ENCODE results near the gene LGR6. TPM values are rescaled to one million over a fixed set of nuclear protein-coding genes. Genes with fewer than 3 reads are reported as not detected.
A peak's percentile ranks its signal among the peaks of the same experiment; 100 is the strongest.
"Not testable (repeated sequence)": the region's sequence is repeated elsewhere in the genome, so short reads cannot be mapped to it uniquely, and the experiment has no call there.

LGR6 gene
- total RNA-seq, 1 donor from 2014 or later = not detected

DNA sequence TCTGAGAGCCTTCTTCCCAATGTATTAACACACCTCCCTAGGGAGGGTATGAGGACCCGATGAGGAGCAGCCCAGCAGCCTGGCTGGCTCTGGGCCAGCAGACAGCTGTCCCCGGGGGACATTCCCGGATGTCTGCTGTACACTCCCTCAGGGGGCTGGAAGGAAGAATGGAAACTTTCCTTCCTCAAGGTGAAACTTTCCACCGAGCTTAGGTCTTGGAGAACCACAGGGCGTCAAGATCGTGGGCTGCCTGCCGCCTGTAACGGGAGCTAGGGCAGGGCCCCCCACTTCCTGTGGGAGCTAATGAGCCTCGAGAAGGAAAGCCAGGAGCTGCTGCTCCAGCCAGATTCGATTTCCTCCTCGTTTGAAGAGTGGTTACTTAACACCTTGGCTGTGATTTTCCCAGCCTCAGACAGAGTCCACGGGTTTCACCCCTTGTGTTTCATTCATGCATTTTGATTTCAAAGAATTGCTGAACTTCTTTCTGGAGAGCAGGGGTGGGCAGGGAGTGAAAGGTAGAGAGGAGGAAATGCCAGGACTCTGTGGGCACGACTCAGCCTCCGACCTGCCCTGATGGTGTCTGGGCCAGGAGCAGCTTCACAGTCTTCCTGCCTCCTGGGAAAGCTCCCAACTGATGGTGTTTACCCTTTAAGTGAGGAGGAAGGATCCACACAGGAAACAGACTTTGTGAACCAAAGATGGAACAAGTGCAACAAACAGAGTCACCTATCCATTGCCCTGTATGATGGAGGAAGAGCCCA is 118.5 kb downstream of the LGR6 start:
- no peak for DNase-seq (ENCODE audit: extremely low read depth, low read depth, low spot score)

DNA sequence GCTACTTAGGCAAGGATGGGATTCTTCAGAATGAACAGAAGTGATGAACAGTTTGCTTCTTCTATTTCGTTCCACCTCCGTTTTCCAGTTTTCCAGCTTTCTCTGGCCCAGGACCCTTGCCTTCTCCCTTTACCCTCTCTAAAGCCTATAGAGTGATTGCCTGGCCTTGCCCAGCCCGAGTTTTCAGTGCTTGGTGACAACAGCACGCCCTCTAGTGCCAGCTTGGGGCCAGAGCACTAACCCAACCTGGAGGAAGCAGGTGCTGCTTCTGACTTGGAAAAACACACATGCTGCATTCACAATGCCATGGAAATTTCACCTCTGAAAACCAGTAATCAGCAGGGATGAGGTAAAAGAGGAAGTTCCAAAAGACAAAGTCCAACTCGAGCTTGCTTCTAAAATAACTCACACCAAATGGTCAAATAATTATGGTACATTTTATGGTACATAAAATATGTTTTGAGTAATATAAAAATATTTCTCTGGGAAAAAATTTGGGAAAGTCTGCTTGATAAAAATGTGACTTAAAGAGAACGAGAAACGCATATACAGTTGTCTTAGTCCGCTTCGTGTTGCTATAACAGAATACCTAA is 122.1 kb downstream of the LGR6 start:
- peak; percentile 60 for DNase-seq (ENCODE audit: extremely low read depth, low read depth, low spot score)

DNA sequence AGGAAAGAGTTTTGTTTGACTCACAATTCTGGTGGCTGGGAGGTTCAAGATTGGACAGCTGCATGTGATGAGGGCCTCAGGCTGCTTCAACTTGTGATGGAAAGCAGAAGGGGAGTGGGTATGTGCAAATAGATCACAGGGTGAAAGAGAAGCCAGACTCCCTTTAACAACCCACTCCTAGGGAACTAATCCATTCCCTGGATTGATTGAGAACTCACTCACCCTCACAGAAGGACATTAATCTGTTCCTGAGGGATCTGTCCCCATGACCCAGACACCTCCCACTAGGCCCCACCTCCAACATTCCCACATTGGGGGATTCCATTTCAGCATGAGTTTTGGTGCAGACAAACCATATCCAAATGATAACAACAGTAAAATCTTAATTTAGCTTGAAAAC is 122.6 kb downstream of the LGR6 start:
- no peak for DNase-seq (ENCODE audit: extremely low read depth, low read depth, low spot score)

DNA sequence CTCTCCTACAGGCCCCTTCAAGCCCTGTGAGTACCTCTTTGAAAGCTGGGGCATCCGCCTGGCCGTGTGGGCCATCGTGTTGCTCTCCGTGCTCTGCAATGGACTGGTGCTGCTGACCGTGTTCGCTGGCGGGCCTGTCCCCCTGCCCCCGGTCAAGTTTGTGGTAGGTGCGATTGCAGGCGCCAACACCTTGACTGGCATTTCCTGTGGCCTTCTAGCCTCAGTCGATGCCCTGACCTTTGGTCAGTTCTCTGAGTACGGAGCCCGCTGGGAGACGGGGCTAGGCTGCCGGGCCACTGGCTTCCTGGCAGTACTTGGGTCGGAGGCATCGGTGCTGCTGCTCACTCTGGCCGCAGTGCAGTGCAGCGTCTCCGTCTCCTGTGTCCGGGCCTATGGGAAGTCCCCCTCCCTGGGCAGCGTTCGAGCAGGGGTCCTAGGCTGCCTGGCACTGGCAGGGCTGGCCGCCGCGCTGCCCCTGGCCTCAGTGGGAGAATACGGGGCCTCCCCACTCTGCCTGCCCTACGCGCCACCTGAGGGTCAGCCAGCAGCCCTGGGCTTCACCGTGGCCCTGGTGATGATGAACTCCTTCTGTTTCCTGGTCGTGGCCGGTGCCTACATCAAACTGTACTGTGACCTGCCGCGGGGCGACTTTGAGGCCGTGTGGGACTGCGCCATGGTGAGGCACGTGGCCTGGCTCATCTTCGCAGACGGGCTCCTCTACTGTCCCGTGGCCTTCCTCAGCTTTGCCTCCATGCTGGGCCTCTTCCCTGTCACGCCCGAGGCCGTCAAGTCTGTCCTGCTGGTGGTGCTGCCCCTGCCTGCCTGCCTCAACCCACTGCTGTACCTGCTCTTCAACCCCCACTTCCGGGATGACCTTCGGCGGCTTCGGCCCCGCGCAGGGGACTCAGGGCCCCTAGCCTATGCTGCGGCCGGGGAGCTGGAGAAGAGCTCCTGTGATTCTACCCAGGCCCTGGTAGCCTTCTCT is 124.6 kb downstream of the LGR6 start:
- DNase-seq (ENCODE audit: extremely low read depth, low read depth, low spot score) = no peak

DNA sequence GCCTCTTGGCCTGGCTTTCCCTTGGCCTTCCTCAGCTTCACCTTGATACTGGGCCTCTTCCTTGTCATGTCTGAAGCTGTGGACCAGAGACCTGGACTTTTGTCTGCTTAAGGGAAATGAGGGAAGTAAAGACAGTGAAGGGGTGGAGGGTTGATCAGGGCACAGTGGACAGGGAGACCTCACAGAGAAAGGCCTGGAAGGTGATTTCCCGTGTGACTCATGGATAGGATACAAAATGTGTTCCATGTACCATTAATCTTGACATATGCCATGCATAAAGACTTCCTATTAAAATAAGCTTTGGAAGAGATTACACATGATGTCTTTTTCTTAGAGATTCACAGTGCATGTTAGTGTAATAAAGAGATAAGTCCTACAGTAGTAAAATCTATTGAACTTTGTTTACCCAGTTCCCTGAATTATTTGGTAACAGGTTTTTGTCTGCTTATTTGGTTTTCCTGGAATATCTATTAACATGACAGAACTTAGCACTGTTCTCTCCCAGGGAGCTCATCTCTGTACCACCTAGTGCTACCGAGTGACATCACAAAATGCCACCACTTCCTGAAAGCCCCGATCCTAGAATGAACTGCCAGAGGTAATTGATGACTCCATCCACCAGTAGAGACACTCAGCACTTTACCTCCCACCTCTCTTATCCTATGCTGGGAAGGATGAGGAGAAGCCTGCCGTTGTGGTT is 125.9 kb downstream of the LGR6 start:
- no peak for DNase-seq (ENCODE audit: extremely low read depth, low read depth, low spot score)

DNA sequence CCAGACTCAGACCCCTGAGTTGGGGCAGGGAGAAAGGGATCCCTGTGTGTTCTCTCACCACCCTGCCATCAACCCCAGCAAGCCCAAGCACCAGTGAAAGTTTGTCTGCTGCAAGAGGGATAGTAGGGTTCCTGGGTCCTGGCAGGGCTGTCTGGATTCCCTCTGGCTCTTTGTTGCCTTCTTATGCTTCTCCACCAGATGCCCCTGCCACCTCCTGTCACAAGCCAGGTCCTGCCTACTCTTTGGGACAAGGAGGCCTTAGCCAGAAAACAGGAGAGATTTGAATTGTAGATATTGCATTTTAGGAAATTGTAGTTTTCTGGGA is 126.4 kb downstream of the LGR6 start:
- DNase-seq (ENCODE audit: extremely low read depth, low read depth, low spot score) = no peak

DNA sequence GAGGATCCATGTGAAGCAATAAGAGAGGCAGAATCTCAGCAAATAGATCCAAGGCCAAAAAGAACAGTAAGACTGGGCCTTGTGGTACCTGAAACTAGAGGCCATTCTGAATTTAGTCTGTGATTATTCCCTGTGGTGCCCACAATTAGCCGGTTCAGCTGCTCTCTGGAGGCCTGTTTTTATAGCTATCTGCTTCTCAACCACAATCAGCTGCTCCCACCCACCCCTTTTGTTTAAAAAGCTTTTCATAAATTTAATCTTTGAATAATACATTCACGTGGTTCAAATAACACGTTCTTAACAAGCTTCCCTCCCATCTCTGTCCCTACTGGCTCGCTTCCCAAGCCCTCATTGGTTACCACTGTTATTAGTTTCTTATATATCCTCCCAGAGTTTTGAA is 130.1 kb downstream of the LGR6 start:
- no peak for DNase-seq (ENCODE audit: extremely low read depth, low read depth, low spot score)

DNA sequence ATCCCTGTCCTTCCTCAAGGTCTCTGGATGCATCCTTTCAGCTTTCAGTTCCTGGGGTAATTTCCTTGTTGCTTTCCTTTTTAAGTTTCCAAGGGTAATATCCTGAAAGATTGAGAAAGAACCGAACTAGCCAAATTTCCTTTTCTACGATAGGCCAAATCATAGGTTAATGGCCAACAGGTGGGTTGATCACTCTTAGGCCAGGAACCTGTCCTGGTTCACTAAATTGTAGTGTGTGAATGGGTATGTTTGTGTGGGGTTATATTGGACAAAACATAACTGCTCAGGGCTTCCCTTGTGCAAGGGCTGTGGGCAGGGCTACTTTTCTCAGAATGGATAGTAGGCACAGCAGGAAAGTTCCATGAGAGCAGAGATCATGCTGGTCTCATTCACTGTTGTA is 131.0 kb downstream of the LGR6 start:
- no peak for DNase-seq (ENCODE audit: extremely low read depth, low read depth, low spot score)

DNA sequence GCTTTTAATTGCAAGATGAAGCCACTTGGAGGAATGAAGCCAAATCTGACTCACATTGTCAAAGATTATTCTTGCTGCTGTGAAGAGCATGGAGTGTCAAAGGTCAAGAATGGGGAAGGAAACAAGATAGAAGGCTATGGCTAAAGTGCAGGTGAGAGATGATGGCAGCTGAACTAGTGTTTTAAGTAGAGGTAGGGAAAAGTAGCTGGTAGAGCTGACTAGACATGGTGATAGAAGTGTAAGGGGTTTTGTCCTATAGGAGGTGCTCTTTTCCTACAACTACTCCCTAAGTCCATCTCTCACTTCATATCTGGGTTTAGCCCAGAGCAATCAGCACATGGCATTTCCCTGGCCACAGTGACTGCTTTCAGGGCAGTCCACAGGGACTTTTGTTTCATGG is 136.3 kb downstream of the LGR6 start:
- DNase-seq (ENCODE audit: extremely low read depth, low read depth, low spot score) = no peak

DNA sequence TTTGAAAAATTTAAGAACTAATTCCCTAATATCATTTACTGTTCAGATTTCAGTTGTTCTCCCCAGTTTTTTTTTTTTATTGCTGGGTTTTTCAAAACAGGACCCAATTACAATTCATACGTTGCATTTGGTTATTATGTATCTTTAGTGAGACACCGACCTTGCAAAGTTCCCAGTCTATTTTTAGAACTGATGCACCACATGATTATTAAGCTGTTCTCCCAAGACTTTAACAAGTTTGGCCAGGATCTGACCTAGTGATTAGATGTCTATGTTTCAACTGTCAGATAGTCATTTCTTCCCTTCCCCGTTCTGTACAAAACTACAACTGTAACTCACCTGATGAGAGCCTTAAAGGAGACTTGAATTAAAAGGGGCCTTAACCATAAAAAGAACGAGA is 140.3 kb downstream of the LGR6 start:
- DNase-seq (ENCODE audit: extremely low read depth, low read depth, low spot score) = no peak

DNA sequence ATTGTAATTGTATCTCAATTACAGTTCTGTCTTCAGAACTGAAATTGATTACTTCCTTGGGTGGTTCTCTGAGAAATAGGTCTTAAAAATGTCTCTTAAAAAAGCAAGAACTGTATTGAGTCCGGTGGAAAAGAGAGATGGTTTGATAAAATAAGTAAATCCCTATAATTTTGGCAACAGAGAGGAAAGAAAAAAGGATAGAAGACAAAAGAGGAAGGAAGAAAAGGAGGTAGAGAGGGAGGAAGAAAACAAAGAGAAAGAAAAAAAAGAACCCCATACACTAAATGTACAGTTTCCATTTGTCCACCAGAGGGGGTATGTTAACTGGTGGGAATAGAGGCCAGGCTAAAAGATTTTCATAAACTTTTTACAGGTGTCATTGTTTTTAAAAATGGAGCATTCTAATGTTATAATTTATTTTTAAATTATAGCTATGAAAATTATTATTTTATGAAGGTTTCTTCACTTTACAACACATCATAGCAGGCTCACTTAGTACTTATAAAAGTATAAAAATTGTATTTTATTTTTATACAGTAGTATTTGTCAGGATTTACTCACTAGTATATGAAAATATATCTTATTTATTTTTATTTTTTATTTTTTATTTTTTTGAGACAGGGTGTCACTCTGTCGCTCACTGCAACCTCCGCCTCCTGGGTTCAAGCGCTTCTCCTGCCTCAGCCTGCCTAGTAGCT is 150.2 kb downstream of the LGR6 start:
- no peak for DNase-seq (ENCODE audit: extremely low read depth, low read depth, low spot score)

DNA sequence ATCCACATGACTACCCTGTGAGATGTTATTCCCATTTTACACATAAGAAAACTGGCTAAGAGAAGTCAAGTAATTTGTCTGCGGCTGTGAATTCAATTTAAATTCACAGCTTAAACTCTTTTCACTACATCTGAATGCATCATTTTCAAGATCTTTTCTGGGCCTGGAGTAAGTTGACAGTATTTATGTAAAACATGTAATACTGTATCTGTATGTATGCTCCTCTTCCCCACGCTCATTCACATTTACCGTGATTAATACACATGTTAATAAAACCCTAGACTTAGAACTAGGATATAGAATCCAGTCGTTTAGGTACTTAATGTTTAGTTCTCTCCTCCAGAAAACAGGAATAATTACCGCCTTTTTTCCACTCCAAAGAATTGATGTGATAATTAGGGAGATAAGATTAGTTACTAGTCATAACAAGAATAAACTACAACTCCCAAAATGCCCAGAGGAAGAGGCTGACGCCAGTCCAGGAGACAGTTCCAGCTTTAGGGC is 154.5 kb downstream of the LGR6 start:
- no peak for DNase-seq (ENCODE audit: extremely low read depth, low read depth, low spot score)

DNA sequence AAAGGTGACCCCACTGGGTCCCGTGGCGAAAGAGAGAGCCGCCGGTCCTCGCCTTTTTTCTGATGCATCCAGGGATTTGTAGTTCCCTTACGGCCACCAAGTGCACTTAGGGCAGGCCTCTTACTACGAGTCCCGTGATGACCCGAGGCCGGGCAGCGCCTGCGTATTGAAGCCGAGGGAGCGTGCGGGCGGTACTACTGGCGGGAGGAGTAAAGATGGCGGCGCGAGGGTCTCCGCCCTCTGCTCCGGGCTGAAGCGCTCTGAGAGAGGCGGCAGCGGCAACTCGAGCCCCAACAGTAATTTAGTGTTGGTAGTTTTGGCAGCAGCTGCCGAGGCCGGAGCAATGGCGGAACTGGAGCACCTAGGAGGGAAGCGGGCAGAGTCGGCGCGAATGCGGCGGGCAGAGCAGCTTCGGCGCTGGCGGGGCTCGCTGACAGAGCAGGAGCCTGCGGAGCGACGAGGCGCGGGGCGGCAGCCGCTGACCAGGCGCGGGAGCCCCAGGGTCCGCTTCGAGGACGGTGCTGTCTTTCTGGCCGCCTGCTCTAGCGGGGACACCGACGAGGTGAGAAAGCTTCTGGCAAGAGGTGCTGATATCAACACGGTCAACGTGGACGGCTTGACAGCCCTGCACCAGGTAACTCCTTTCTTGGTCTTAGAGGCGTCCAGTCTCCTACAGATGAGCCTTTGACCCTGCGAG is 155.1 kb downstream of the LGR6 start, which contains the start of gene PPP1R12B:
TSS of gene PPP1R12B (plus strand) at position 191 of the 697 bp plus-strand sequence. CDS start at position 344, 153 bp downstream.
- peak; percentile 80 for DNase-seq (ENCODE audit: extremely low read depth, low read depth, low spot score)

DNA sequence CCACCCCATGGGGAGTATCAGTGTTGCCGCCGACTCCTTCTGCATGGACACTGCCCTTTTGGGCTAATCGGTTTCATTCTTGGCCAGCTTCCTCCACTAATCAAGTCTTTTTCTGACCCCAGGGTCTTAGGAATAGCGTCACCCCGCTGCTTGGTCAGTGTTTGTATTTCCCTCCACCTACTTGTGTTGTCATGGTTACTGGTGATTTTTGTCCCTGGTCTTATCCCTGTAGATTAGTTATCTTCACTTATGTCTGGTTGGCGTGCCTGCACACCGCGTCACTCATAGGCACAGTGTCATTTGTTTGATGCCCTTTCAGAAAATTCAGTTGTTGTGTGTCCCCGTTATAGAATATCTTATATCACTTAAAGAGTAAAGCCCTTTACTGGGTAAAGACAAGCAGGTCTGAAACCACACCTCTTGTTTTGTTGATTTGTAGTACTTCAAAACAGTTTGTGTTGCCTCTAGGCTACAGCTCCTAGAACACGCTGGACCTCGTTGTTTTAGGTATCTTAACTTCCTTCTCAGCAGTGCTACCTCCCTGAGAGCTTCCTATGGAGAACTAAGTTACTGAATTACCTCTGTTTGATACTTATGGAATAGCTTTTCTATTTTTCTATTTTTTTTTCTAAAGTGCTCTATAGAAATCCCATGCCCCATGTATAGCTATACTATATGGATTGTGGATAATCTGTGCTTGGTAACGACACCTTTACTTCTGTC is 155.8 kb downstream of the LGR6 start:
- peak; percentile 78 for DNase-seq (ENCODE audit: extremely low read depth, low read depth, low spot score)

DNA sequence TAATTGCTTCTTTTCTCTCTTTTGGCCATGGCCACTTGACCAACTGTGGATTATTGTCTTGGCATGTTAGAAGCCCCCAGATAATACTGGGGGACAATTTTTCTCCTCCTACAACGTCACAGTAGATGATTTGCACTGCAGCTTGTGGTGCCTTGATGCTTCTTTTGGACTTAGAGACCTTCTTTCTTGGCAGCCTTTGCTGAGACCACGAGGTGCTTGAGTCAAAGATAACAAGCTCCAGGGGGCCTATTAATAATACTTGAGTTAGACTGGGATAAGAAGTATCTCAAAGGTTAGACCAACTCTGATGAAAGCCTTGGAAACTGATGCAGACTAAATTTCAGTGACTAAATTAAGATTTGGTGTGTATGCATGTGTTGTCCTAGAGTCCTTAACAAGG is 158.1 kb downstream of the LGR6 start:
- no peak for DNase-seq (ENCODE audit: extremely low read depth, low read depth, low spot score)

DNA sequence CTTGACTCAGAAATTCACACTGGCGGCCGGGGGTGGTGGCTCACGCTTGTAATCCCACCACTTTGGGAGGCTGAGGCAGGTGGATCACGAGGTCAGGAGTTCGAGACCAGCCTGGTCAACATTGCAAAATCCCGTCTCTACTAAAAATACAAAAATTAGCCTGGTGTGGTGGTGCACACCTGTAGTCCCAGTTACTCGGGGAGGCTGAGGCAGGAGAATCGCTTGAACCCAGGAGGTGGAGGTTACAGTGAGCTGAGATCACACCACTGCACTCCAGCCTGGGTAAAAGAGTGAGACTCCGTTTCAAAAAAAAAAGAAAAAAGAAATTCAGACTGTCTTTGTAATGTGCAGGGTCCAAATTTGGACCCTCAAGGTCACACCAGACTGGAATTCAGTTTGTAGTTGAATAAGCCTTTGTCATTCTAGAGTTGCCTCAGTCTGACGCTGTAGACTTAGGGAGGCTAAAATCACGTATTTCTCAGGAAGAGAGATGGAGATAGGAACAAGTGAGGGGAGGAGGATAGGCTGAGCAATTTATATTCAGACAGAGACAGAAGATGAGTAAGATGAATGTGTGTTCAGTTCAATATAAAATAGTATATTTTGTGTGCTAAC is 159.1 kb downstream of the LGR6 start:
- DNase-seq (ENCODE audit: extremely low read depth, low read depth, low spot score) = not testable (repeated sequence)

DNA sequence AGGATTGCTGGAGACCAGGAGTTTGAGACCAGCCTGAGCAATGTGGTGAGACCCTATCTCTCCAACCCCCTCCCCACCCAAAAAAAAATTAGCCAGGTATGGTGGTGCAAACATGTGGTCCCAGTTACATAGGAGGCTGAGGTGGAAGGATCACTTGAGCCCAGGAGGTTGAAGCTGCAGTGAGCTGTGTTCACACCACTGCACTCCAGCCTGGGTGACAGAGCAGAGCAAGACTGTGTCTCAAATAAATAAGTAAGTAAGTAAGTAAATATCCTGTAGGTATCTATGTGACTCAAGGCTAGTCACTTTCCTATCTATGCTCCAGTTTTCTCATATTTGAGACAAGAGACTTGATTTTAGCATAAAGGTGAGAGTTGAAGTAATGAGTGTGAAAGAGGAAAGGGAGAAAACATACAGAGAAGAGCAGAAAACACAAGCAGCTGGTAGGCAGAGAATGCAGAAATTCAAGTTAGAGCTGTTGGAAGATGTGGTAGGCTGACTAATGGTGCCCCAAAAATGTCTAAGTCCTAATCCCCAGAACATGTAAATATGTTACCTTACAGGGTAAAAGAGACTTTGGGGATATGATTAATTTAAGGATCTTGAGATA is 162.4 kb downstream of the LGR6 start:
- no peak for DNase-seq (ENCODE audit: extremely low read depth, low read depth, low spot score)

DNA sequence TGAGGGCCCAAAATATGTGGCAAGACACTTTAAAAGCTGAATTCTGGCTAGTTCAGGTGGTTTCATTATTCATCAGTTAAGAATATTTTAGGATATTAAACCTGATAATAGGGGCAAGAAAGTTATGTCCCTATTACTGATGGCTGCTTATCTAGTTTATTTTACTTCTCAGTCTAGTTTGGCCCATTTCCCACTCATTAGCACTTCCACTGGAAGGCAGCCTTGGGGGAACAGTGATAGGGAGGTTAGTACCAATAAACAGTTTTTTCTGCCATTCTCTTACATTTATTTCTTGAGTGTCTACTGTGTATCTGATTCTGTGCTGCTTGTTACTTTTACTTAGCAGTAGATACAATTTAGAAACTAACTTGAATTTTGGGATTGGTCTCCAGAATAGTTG is 163.9 kb downstream of the LGR6 start:
- no peak for DNase-seq (ENCODE audit: extremely low read depth, low read depth, low spot score)

Data from glomerular endothelial cell (primary cell).